Ascending aorta (tissue), 2 donors: ENCODE results near the gene TMEM86B. TPM values are rescaled to one million over a fixed set of nuclear protein-coding genes. Genes with fewer than 3 reads are reported as not detected.

Experiments
- DNase-seq, 2 donors: peaks; one replicate each; pipeline ENCODE4 v3.0.0-alpha.2; 2019; ENCODE audit warnings: low spot score in 2 of 2
- H3K27ac ChIP-seq, 2 donors: fragments of 200-600 bp; sonication (generic); one replicate each; pipeline ENCODE4 v1.5.1; 2016 to 2017; ENCODE audit warnings: mild to moderate bottlenecking in 1 of 2
- H3K27me3 ChIP-seq: fragments of 200-600 bp; sonication (generic); one replicate; pipeline ENCODE4 v1.5.1; 2017
- H3K36me3 ChIP-seq, 2 donors: fragments of 200-600 bp; sonication (generic); one replicate each; pipeline ENCODE4 v1.5.1; 2016
- H3K4me1 ChIP-seq, 2 donors: fragments of 200-600 bp; sonication (generic); one replicate each; pipeline ENCODE4 v1.5.1; 2016 to 2017; ENCODE audit warnings: mild to moderate bottlenecking in 1 of 2
- H3K4me3 ChIP-seq, 2 donors: fragments of 200-600 bp; sonication (generic); one replicate each; pipeline ENCODE4 v1.5.1; 2016 to 2017; ENCODE audit warnings: mild to moderate bottlenecking in 1 of 2
- H3K9me3 ChIP-seq, 2 donors: fragments of 200-600 bp; sonication (generic); one replicate each; pipeline ENCODE4 v1.5.1; 2016
- CTCF ChIP-seq, 3 experiments: fragments of 200-600 bp in 2 of 3; fragments of 450-650 bp in 1 of 3; sonication (generic) in 2 of 3; IDR thresholded peaks; one replicate each; pipeline ENCODE4 v1.5.1; 2016 to 2019; ENCODE audit warnings: antibody characterized with exemption in 3 of 3, mild to moderate bottlenecking in 1 of 3, moderate library complexity in 1 of 3
- intact Hi-C: fragments of 100-400 bp; cut with DNase I; formaldehyde crosslinking; loops from one replicate; pipeline ENCODE4 v1.15.1; 2023
- total RNA-seq: library from RNA; depleted of rRNA; stranded (reverse); fragments of >200 nt; gene quantifications from one replicate; pipeline ENCODE4 v1.1.0, GENCODE V29; 2016

Gene TMEM86B
- total RNA-seq, 1 donor from 2014 or later, result not detected

DNA sequence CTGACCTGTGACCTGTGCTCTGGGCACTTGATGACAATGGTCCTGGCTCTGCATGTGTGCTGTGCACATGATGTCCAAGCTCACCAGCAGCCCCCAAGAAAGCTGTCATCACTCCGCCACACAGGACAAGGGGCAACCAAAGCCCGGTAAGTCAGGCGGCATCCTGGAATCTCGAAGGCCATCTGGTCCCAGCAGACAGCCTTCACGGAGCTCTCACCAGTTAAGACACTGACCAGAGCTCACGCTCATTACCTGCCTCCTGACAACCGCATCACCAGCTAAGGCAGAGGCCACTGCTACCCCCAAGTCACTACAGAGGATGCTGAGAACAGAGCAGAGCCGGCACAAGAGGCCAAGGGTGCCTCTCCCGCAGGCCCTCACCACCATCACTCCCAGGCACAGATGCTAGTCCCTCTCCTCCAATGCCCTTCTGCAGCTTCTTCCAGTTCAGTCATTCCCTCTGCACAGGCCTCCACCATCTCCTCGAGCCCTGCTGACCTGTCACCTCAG, 19.7 kb upstream of the TMEM86B start:
- H3K27ac ChIP-seq, result no peak overlapping the region
- no peak for TF ChIP-seq CTCF (IDR thresholded peaks at IDR 0.05)
- H3K4me3 ChIP-seq, result no peak overlapping the region
- no peaks in the 10 kb centered on the region for H3K4me1 ChIP-seq
- DNase-seq, result no peak
- H3K27me3 ChIP-seq, result no peaks in the 10 kb centered on the region
- no peaks in the 10 kb centered on the region for H3K9me3 ChIP-seq
- peaks cover 34 to 41% of the 10 kb centered on the region in 2 donors for H3K36me3 ChIP-seq
- intact Hi-C loops, result no loop called here

DNA sequence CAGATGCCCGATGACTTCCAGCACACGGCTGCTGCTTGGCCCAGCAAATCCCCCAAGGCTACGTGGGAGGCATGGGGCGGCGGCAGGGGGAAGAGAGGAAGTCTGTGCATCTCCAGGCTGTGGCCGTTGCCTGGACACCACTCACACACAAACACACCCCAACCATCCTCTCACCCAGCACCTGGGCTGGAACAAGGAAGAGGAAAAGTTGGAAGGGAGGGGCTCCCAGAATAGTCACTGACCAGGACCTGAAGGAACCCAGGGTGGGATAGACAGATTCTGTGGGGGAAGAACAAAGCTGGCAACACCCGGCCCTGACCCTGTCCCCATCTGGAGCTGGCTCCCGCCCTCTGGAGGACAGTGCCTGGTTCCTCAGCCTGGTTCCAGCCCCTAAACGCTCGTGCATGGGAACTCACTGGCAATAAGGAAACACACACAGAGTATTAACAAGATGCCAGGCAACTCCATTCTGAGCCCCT, 19.1 kb upstream of the TMEM86B start:
- Histone ChIP-seq H3K4me3 (no peak overlapping the region), H3K36me3 (peaks cover 35 to 47% of the 10 kb centered on the region in 2 donors), H3K27me3 (no peaks in the 10 kb centered on the region), H3K27ac (no peak overlapping the region), H3K9me3 (no peaks in the 10 kb centered on the region), H3K4me1 (no peaks in the 10 kb centered on the region)
- intact Hi-C loops, result no loop called here
- no peak for TF ChIP-seq CTCF (IDR thresholded peaks at IDR 0.05)
- DNase-seq, result no peak

DNA sequence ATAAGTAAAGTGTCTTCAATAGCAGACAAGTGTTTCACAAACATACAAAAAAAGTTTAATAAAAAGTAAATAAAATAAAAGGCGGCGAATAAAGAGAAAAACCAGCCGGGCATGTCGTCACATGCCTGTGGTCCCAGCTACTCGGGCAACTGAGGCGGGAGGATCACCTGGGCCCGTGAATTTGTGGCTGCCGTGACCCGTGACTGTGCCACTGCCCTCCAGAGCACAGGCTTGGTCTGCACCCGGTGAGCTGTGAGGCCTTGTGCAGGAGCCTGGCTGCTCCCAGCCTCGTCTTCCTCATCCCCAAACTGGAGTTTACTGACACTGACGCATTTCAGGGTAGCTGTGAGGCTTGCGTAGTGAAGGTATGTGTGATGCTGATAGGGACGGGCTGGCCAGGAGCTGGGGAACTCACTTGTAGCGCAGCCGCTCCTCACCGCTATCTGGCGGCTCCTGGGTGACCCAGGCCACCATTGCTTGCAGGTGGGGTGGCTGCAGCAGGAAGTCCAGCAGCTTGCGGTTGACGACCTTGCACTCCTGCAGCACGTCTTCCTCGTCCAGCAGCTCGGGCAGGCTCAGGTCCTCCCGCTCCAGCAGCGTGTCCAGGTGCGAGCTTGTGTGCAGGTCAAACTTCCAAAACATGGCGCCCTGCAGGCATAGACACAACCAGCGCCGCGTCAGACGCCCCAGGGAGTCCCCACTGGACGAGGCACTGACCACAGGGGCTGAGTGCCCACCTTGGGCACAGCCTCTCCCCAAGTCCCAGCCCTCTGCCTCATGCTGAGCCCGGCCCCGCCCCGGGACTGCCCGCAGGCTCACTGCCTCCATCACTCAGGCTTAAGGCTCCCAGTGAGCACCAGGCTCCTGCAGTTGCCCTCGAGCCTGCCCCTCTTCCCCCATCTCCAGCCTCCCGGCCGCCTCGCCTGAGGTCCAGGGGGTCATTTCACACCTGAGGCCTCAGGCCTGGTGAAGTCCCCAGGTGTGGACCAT, 18.2 kb upstream of the TMEM86B start:
- DNase-seq, result no peak
- Histone ChIP-seq H3K36me3 (peaks cover 44 to 56% of the 10 kb centered on the region in 2 donors), H3K9me3 (no peaks in the 10 kb centered on the region), H3K27ac (no peak overlapping the region), H3K27me3 (no peaks in the 10 kb centered on the region), H3K4me3 (no peak overlapping the region), H3K4me1 (no peaks in the 10 kb centered on the region)
- intact Hi-C loops, result no loop called here
- no peak for TF ChIP-seq CTCF (IDR thresholded peaks at IDR 0.05)

- no peaks in the 10 kb centered on the region for H3K27me3 ChIP-seq
- H3K4me3 ChIP-seq, result no peak overlapping the region
- no peaks in the 10 kb centered on the region for H3K9me3 ChIP-seq
- no peak overlapping the region for H3K27ac ChIP-seq
- H3K4me1 ChIP-seq, result no peaks in the 10 kb centered on the region
- intact Hi-C loops, result no loop called here
- TF ChIP-seq CTCF (IDR thresholded peaks at IDR 0.05), result no peak
- peaks cover 58 to 70% of the 10 kb centered on the region in 2 donors for H3K36me3 ChIP-seq
- no peak for DNase-seq
Measured at GRCh38 chr19:55245236-55245904, 16.8 kb upstream of the TMEM86B start.

DNA sequence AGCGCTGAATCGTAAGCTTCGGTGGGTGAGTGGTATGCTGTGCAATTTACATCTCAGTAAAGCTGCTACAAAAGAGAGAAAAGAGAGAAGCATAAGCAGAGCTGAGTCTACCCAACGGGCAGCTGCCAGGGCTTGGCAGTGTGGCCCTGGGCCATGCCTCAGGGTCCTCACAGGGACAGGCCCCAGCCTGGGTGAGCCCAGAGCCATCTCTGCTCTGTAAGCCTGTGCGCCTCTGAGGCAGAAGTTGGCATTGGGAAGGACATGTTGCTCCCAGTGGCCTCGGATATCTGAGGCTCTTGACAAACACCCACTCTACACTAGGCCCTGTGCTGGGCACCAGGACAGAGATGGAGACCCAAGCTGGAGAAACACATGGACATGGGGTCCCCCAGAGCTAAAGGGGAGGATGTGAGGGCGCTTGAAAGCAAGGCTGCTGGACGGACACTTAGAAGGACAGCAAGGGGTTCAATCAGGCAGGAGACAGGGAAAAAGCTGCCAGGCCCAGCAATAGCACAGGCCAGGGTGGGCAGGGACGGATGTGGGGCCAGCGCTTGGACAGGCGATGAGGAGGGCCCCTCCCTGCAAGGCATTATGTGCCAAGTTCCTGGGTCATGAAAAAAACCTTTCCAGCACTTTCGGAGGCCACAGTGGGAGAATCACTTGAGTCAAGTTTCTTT, 15.6 kb upstream of the TMEM86B start:
- no peak for TF ChIP-seq CTCF (IDR thresholded peaks at IDR 0.05)
- intact Hi-C loops, result no loop called here

More for the DNA sequence above, 15.6 kb upstream of the TMEM86B start:
- no peaks in the 10 kb centered on the region for H3K9me3 ChIP-seq
- H3K27ac ChIP-seq, result no peak overlapping the region
- no peaks in the 10 kb centered on the region for H3K4me1 ChIP-seq
- H3K36me3 ChIP-seq, result peaks cover 71 to 82% of the 10 kb centered on the region in 2 donors
- H3K4me3 ChIP-seq, result no peak overlapping the region
- H3K27me3 ChIP-seq, result no peaks in the 10 kb centered on the region
- DNase-seq, result no peak
